GM19193 (cell line): ENCODE measurements around the gene TNRC6B.

Source experiments
- POLR2A ChIP-seq: IDR thresholded peaks from 4 replicates; pipeline ENCODE4 v1.6.1; 2011; ENCODE audit not compliant: insufficient read depth, insufficient read length; ENCODE audit errors: extremely low read depth

TNRC6B gene

GRCh38 chr22:40177738-40178416, at the start of gene TNRC6B:
Gene TNRC6B (plus strand): TSS chr22:40177925. CDS start chr22:40178136, 211 bp downstream.
- TF ChIP-seq POLR2A = peak; percentile 73

- no peak for TF ChIP-seq POLR2A
Measured at GRCh38 chr22:40128989-40129388, 48.7 kb upstream of the TNRC6B start.

GRCh38 chr22:40137132-40137531, 40.6 kb upstream of the TNRC6B start:
- no peak for TF ChIP-seq POLR2A

- no peak for TF ChIP-seq POLR2A
Measured at GRCh38 chr22:40138866-40139265, 38.9 kb upstream of the TNRC6B start.

- no peak for TF ChIP-seq POLR2A
Measured at GRCh38 chr22:40147388-40148176, 30.1 kb upstream of the TNRC6B start.

GRCh38 chr22:40153192-40153591, 24.5 kb upstream of the TNRC6B start:
- no peak for TF ChIP-seq POLR2A

GRCh38 chr22:40153705-40154104, 24.0 kb upstream of the TNRC6B start:
- no peak for TF ChIP-seq POLR2A

- TF ChIP-seq POLR2A = no peak
Measured at GRCh38 chr22:40156001-40156516, 21.7 kb upstream of the TNRC6B start.

GRCh38 chr22:40157330-40157945, 20.3 kb upstream of the TNRC6B start:
- no peak for TF ChIP-seq POLR2A

GRCh38 chr22:40161194-40161593, 16.5 kb upstream of the TNRC6B start:
- TF ChIP-seq POLR2A = no peak

- TF ChIP-seq POLR2A = no peak
Measured at GRCh38 chr22:40175611-40176244, 2.0 kb upstream of the TNRC6B start.

GRCh38 chr22:40176921-40177737, 596 bp upstream of the TNRC6B start:
- no peak for TF ChIP-seq POLR2A

- peak; percentile 28 for TF ChIP-seq POLR2A
Measured at GRCh38 chr22:40178417-40179409, 988 bp downstream of the TNRC6B start.
